C4-2B (cell line): ENCODE results near the gene CNTN4.

Experiments used
- ZFX ChIP-seq: fragments of 450-650 bp; IDR thresholded peaks from 2 replicates; pipeline ENCODE4 v1.6.1; 2017
- TF ChIP-seq, protein P1 (sequence below): fragments of 450-650 bp; conservative IDR thresholded peaks from 2 replicates; pipeline ENCODE4 v1.5.1; 2017; ENCODE audit warnings: mild to moderate bottlenecking

- TF ChIP-seq, protein P1, sequence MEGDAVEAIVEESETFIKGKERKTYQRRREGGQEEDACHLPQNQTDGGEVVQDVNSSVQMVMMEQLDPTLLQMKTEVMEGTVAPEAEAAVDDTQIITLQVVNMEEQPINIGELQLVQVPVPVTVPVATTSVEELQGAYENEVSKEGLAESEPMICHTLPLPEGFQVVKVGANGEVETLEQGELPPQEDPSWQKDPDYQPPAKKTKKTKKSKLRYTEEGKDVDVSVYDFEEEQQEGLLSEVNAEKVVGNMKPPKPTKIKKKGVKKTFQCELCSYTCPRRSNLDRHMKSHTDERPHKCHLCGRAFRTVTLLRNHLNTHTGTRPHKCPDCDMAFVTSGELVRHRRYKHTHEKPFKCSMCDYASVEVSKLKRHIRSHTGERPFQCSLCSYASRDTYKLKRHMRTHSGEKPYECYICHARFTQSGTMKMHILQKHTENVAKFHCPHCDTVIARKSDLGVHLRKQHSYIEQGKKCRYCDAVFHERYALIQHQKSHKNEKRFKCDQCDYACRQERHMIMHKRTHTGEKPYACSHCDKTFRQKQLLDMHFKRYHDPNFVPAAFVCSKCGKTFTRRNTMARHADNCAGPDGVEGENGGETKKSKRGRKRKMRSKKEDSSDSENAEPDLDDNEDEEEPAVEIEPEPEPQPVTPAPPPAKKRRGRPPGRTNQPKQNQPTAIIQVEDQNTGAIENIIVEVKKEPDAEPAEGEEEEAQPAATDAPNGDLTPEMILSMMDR, result no peak
- no peak for TF ChIP-seq ZFX
Measured at GRCh38 chr3:2567451-2567850, 468.8 kb downstream of the CNTN4 start.
